ENCODE measurements around the gene ANKS1A.

ANKS1A gene

DNA sequence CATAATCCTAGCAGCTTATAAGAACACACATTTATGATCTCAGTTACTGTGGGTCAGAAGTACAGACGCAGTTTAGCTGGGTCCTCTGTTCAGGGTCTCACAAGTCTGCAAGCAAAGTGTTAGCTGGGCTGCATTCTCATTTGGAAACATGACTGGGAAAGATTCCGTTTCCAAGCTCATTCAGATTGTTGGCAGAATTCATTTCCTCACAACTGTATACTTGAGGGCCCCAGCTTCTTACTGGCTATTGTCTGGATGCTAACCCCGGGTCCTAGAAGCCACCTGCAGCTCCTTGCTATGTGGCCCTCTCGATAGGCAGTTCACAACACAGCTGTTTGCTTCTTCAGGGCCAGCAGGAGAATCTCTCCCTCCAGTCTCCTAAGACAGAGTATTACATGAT lies 239.0 kb downstream of the ANKS1A start (continued):
- TF ChIP-seq KLF16 (tag by site-specific recombination; IDR thresholded peaks at IDR 0.05) (no peak), ZNF311 (tag by site-specific recombination; IDR thresholded peaks at IDR 0.05; ENCODE audit: borderline replicate concordance) (no peak), ZNF596 (tag by site-specific recombination; IDR thresholded peaks at IDR 0.05) (no peak)

DNA sequence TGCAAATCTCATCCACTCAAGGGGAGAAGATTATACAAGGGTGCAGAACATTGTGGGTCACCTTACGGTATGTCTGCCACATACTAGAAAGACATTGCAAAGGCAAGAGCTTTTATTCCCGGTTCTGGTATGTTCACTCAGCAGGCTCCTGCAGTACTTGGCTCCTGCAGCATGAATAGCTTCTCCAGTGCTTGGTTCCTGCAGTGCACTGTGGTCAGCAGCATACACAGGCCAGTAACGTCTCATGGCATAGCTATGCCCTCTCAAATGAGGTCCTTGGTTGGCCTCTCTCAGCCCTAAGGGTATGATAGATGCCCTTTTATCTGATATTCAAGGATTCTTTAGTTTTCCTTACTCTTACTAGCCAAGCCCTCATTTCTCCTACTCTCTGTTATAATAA lies 239.4 kb downstream of the ANKS1A start:
- POLR2A ChIA-PET, result no interaction called here
- no peaks in the 10 kb centered on the region for H3K36me3 ChIP-seq (ENCODE audit: control insufficient read depth in 2 of 2, insufficient read depth in 1 of 2, low read length in 2 of 2)
- CTCF ChIA-PET, result interaction anchor here (0.9 to 3.9 kb wide), 9 partner anchors 9 to 179 kb away, joined by 3 to 32 read pairs (median 4); no protein-coding TSS in a partner anchor
- no peak overlapping the region for H3K27ac ChIP-seq (ENCODE audit: extremely low read depth, low read depth, low read length)
- H3K4me3 ChIP-seq (ENCODE audit: low read depth, low read length), result no peak overlapping the region
- no peaks in the 10 kb centered on the region for H3K9me3 ChIP-seq (ENCODE audit: control insufficient read depth, insufficient read depth, low read depth, low read length)
- no peaks in the 10 kb centered on the region for H3K4me1 ChIP-seq (ENCODE audit: control insufficient read depth, insufficient read depth, low read length)
- TF ChIP-seq ZNF548 (tag by site-specific recombination; IDR thresholded peaks at IDR 0.05) (no peak), ZNF248 (tag by site-specific recombination; IDR thresholded peaks at IDR 0.05) (no peak), ZNF596 (tag by site-specific recombination; IDR thresholded peaks at IDR 0.05) (no peak), ZNF433 (tag by site-specific recombination; IDR thresholded peaks at IDR 0.05; ENCODE audit: low read depth) (no peak), PRDM2 (tag by site-specific recombination; IDR thresholded peaks at IDR 0.05; ENCODE audit: borderline replicate concordance) (no peak), ZNF266 (tag by site-specific recombination; IDR thresholded peaks at IDR 0.05; ENCODE audit: low read depth) (no peak), ZNF561 (tag by site-specific recombination; IDR thresholded peaks at IDR 0.05; ENCODE audit: borderline replicate concordance) (no peak), ZNF140 (tag by site-specific recombination; IDR thresholded peaks at IDR 0.05) (no peak), ZNF148 (tag by site-specific recombination; IDR thresholded peaks at IDR 0.05; ENCODE audit: borderline replicate concordance) (no peak), ZNF292 (tag by site-specific recombination; IDR thresholded peaks at IDR 0.05; ENCODE audit: borderline replicate concordance, low read depth) (no peak), KLF8 (tag by site-specific recombination; IDR thresholded peaks at IDR 0.05) (no peak), ZNF677 (tag by site-specific recombination; IDR thresholded peaks at IDR 0.05) (no peak)
- TF ChIP-seq, protein P1, sequence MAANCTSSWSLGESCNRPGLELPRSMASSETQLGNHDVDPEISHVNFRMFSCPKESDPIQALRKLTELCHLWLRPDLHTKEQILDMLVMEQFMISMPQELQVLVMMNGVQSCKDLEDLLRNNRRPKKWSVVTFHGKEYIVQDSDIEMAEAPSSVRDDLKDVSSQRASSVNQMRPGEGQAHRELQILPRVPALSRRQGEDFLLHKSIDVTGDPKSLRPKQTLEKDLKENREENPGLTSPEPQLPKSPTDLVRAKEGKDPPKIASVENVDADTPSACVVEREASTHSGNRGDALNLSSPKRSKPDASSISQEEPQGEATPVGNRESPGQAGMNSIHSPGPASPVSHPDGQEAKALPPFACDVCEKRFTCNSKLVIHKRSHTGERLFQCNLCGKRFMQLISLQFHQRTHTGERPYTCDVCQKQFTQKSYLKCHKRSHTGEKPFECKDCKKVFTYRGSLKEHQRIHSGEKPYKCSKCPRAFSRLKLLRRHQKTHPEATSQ (tag by site-specific recombination; IDR thresholded peaks at IDR 0.05), result no peak
- TF ChIP-seq, protein P2, sequence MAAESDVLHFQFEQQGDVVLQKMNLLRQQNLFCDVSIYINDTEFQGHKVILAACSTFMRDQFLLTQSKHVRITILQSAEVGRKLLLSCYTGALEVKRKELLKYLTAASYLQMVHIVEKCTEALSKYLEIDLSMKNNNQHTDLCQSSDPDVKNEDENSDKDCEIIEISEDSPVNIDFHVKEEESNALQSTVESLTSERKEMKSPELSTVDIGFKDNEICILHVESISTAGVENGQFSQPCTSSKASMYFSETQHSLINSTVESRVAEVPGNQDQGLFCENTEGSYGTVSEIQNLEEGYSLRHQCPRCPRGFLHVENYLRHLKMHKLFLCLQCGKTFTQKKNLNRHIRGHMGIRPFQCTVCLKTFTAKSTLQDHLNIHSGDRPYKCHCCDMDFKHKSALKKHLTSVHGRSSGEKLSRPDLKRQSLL (tag by site-specific recombination; IDR thresholded peaks at IDR 0.05), result no peak
- TF ChIP-seq, protein P3, sequence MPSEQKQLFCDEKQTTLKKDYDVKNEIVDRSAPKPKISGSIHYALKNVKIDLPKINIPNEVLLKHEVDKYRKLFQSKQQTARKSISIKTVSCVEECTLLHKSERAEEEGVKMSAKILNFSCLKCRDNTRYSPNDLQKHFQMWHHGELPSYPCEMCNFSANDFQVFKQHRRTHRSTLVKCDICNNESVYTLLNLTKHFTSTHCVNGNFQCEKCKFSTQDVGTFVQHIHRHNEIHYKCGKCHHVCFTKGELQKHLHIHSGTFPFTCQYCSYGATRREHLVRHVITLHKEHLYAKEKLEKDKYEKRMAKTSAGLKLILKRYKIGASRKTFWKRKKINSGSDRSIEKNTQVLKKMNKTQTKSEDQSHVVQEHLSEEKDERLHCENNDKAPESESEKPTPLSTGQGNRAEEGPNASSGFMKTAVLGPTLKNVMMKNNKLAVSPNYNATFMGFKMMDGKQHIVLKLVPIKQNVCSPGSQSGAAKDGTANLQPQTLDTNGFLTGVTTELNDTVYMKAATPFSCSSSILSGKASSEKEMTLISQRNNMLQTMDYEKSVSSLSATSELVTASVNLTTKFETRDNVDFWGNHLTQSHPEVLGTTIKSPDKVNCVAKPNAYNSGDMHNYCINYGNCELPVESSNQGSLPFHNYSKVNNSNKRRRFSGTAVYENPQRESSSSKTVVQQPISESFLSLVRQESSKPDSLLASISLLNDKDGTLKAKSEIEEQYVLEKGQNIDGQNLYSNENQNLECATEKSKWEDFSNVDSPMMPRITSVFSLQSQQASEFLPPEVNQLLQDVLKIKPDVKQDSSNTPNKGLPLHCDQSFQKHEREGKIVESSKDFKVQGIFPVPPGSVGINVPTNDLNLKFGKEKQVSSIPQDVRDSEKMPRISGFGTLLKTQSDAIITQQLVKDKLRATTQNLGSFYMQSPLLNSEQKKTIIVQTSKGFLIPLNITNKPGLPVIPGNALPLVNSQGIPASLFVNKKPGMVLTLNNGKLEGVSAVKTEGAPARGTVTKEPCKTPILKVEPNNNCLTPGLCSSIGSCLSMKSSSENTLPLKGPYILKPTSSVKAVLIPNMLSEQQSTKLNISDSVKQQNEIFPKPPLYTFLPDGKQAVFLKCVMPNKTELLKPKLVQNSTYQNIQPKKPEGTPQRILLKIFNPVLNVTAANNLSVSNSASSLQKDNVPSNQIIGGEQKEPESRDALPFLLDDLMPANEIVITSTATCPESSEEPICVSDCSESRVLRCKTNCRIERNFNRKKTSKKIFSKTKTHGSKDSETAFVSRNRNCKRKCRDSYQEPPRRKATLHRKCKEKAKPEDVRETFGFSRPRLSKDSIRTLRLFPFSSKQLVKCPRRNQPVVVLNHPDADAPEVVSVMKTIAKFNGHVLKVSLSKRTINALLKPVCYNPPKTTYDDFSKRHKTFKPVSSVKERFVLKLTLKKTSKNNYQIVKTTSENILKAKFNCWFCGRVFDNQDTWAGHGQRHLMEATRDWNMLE (tag by site-specific recombination; conservative IDR thresholded peaks at IDR 0.05; ENCODE audit: low read depth), result no peak

Measured in HEK293 (cell line).